Measurements from ENCODE around the gene SLC7A8. TPM values are rescaled to one million over a fixed set of nuclear protein-coding genes. Genes with fewer than 3 reads are reported as not detected.

SLC7A8 gene
- total and polyA plus RNA-seq, 2 of the 4 experiments (the other 2 are of a cell fraction): 0.31 TPM; not detected in 1

- H2BK20ac ChIP-seq (ENCODE audit: low read depth, low read length): no peak overlapping the region
- H3K14ac ChIP-seq (replicated peaks; ENCODE audit: low read depth, low read length): no peak overlapping the region
- H3K4ac ChIP-seq (ENCODE audit: low read depth, low read length): no peak overlapping the region
- CTCF ChIA-PET: interaction anchor here (2.9 kb wide), 1 partner anchor 9 kb away, joined by 11 read pairs; no protein-coding TSS in a partner anchor
- WGBS, 2 experiments (ENCODE audit: extremely low coverage in 2 of 2, insufficient read length in 1 of 2): no CpG with 5 or more reads among the region's 1 CpG
- no peaks in the 10 kb centered on the region for H3K9me1 ChIP-seq (ENCODE audit: insufficient read depth, low read length)
- H3K18ac ChIP-seq (ENCODE audit: low read depth, low read length): no peak overlapping the region
- no peak overlapping the region for H4K91ac ChIP-seq (ENCODE audit: insufficient read depth, low read depth, low read length)
- in situ Hi-C loops (cut with MboI; ENCODE audit: low sequenced_read_pairs) (loop anchor here (25.0 kb wide), 1 partner anchor 1051 kb away; the partner anchor contains the start of genes EMC9, FITM1, PSME1 and PSME2), intact Hi-C loops (cut with micrococcal nuclease) (no loop called here), dilution Hi-C loops (cut with HindIII; ENCODE audit: low sequenced_read_pairs, unreplicated experiment) (no loop called here)
- H2BK120ac ChIP-seq (ENCODE audit: low read depth, low read length): no peak overlapping the region
- POLR2A ChIA-PET (ENCODE audit: unreplicated experiment): no interaction called here
- H3K79me1 ChIP-seq (ENCODE audit: low read depth in 1 of 2, low read length in 2 of 2): peaks cover 27 to 32% of the 10 kb centered on the region in 2 experiments
- H3K36me3 ChIP-seq (ENCODE audit: control insufficient read depth, insufficient read depth, low read length): peaks cover 34% of the 10 kb centered on the region
- no peak overlapping the region for H3K9ac ChIP-seq (ENCODE audit: low read depth, low read length)
- no peak overlapping the region for H2BK5ac ChIP-seq (ENCODE audit: low read depth, low read length, poor library complexity, severe bottlenecking)
- H3K4me3 ChIP-seq (ENCODE audit: insufficient read depth, low read depth, low read length): no peak overlapping the region
- DNase-seq: no peak
- H4K20me1 ChIP-seq (ENCODE audit: insufficient read depth, low read length): no peaks in the 10 kb centered on the region
- no peak for ATAC-seq (ENCODE audit: low read depth)
- H3K27me3 ChIP-seq (ENCODE audit: control insufficient read depth, insufficient read depth, low read length): no peaks in the 10 kb centered on the region
- H4K8ac ChIP-seq (ENCODE audit: low read depth in 2 of 2, low read length in 2 of 2): no peak overlapping the region
- no peaks in the 10 kb centered on the region for H3K9me3 ChIP-seq (ENCODE audit: control insufficient read depth, insufficient read depth, low read length)
- H3K4me1 ChIP-seq (ENCODE audit: control insufficient read depth, insufficient read depth, low read length): no peaks in the 10 kb centered on the region
- no peak overlapping the region for H3K27ac ChIP-seq (ENCODE audit: insufficient read depth, low read length)
- no peak overlapping the region for H2AK9ac ChIP-seq (replicated peaks; ENCODE audit: low read depth, low read length, poor library complexity)
- H2BK15ac ChIP-seq (ENCODE audit: low read depth, low read length): no peak overlapping the region
- H3K23ac ChIP-seq (ENCODE audit: low read depth, low read length): no peak overlapping the region
- BruUV-seq (replicated peaks): no TSS peak
- no peak overlapping the region for H2AFZ ChIP-seq (replicated peaks; ENCODE audit: low read length, poor library complexity)
- no peak for TF ChIP-seq USF2 (IDR thresholded peaks at IDR 0.05; ENCODE audit: low read depth, low read length)
- TF ChIP-seq CTCF (conservative IDR thresholded peaks at IDR 0.05; ENCODE audit: low read depth, low read length): no peak
- TF ChIP-seq MAZ (IDR thresholded peaks at IDR 0.05; ENCODE audit: borderline replicate concordance, low read depth, low read length): no peak
- no peak for TF ChIP-seq CHD1 (IDR thresholded peaks at IDR 0.05; ENCODE audit: low read depth, low read length)
- TF ChIP-seq FOS (IDR thresholded peaks at IDR 0.05; ENCODE audit: low read depth, low read length): no peak
- no peak for TF ChIP-seq RAD21 (IDR thresholded peaks at IDR 0.05; ENCODE audit: low read length)
- no peak overlapping the region for H3K4me2 ChIP-seq (ENCODE audit: low read depth, low read length)
- H3K56ac ChIP-seq (ENCODE audit: extremely low read depth, insufficient read depth, low read length): no peak overlapping the region
- H4K5ac ChIP-seq (ENCODE audit: low read depth, low read length): no peak overlapping the region; the same call in 1 of the 2 replicates
- H2AK5ac ChIP-seq (ENCODE audit: low read depth, low read length): no peak overlapping the region
Observed at GRCh38 chr14:23086565-23086964, 96.9 kb downstream of the SLC7A8 start.

Data from IMR-90 (cell line).